ENCODE data around the gene HM13. TPM values are rescaled to one million over a fixed set of nuclear protein-coding genes. Genes with fewer than 3 reads are reported as not detected.

HM13 gene
- polyA plus RNA-seq, 2 of the 4 experiments (the other 2 are of a cell fraction) = 164 to 178 TPM

GRCh38 chr20:31475472-31476293 is 38.6 kb upstream of the HM13 start:
- Histone ChIP-seq H3K4me3 (0 out of 3 replicates have a peak overlapping the region, but pooled peaks have one; percentile 23), H3K4me1 (peaks cover 8% of the 10 kb centered on the region; the same call in 2 of the 3 replicates), H3K4me2 (peak overlapping the region; percentile 58), H3K27ac (no peak overlapping the region; a peak in 1 of 6 replicates), H3K9me3 (no peaks in the 10 kb centered on the region)
- CTCF ChIA-PET = interaction anchor here (0.6 to 2.9 kb wide), 4 partner anchors 12 to 137 kb away, joined by 3 to 12 read pairs (median 4); no protein-coding TSS in a partner anchor
- ATAC-seq = peak in 1 of 2 experiments; percentile 17; a peak in 2 of 6 replicates
- FAIRE-seq = no peak
- POLR2A ChIA-PET = no interaction called here
- TF ChIP-seq HOXB13 (CRISPR knock-in tag; IDR thresholded peaks at IDR 0.05; ENCODE audit: low read depth) (no peak), EHF (CRISPR knock-in tag; IDR thresholded peaks at IDR 0.05) (no peak), EHMT2 (IDR thresholded peaks at IDR 0.05; ENCODE audit: low read depth) (no peak), JUNB (IDR thresholded peaks at IDR 0.05) (no peak), RARB (CRISPR knock-in tag; IDR thresholded peaks at IDR 0.05) (no peak), NR3C1 (IDR thresholded peaks at IDR 0.05) (no peak), FOSB (CRISPR knock-in tag; IDR thresholded peaks at IDR 0.05) (no peak), NFE2L2 (conservative IDR thresholded peaks at IDR 0.05; ENCODE audit: low read length) (no peak), ZSCAN20 (CRISPR knock-in tag; IDR thresholded peaks at IDR 0.05) (no peak), RAD21 (conservative IDR thresholded peaks at IDR 0.05 in 1 of 2, IDR thresholded peaks at IDR 0.05 in 1 of 2) (no peak), ESRRA (IDR thresholded peaks at IDR 0.05; ENCODE audit: borderline replicate concordance, low read length) (no peak), KDM1A (IDR thresholded peaks at IDR 0.05; ENCODE audit: low read depth) (no peak), PHF8 (IDR thresholded peaks at IDR 0.05; ENCODE audit: borderline replicate concordance, low read depth) (no peak), HEYL (CRISPR knock-in tag; IDR thresholded peaks at IDR 0.05) (no peak), FOXS1 (CRISPR knock-in tag; IDR thresholded peaks at IDR 0.05) (no peak), HMGXB4 (CRISPR knock-in tag; IDR thresholded peaks at IDR 0.05; ENCODE audit: borderline replicate concordance) (no peak), RNF2 (IDR thresholded peaks at IDR 0.05; ENCODE audit: borderline replicate concordance, low read depth) (no peak), CBX8 (IDR thresholded peaks at IDR 0.05) (no peak), MYC (IDR thresholded peaks at IDR 0.05; ENCODE audit: borderline replicate concordance, low read length) (no peak), JUN (IDR thresholded peaks at IDR 0.05) (no peak)
- 42% methylated on average over 23 of the region's 29 CpGs for WGBS (ENCODE audit: missing lambda C conversion rate)
- no peak for DNase-seq (ENCODE audit: low read depth in 1 of 2, low spot score in 1 of 2)

GRCh38 chr20:31476294-31476585 is 38.0 kb upstream of the HM13 start:
- WGBS (ENCODE audit: missing lambda C conversion rate) = 91% methylated on average over 6 of the region's 6 CpGs
- H3K4me3 ChIP-seq = no peak overlapping the region
- no peak overlapping the region for H3K4me2 ChIP-seq
- H3K27ac ChIP-seq = no peak overlapping the region
- no peak for DNase-seq (ENCODE audit: low read depth in 1 of 2, low spot score in 1 of 2)
- ChIA-PET CTCF (interaction anchor here (0.9 to 2.9 kb wide), 3 partner anchors 15 to 136 kb away, joined by 3 to 12 read pairs (median 4); no protein-coding TSS in a partner anchor), POLR2A (no interaction called here)
- peaks cover 8% of the 10 kb centered on the region; the same call in 2 of the 3 replicates for H3K4me1 ChIP-seq
- ATAC-seq = no peak
- no peaks in the 10 kb centered on the region for H3K9me3 ChIP-seq
- FAIRE-seq = no peak
- TF ChIP-seq REST (IDR thresholded peaks at IDR 0.05) (no peak), POLR2A (IDR thresholded peaks at IDR 0.05; ENCODE audit: low read length) (no peak), CBX8 (IDR thresholded peaks at IDR 0.05) (no peak), JUN (IDR thresholded peaks at IDR 0.05) (no peak), USF2 (IDR thresholded peaks at IDR 0.05) (no peak), GATA3 (IDR thresholded peaks at IDR 0.05; ENCODE audit: borderline replicate concordance) (no peak), RFX5 (IDR thresholded peaks at IDR 0.05) (no peak), E2F6 (IDR thresholded peaks at IDR 0.05; ENCODE audit: borderline replicate concordance, low read depth) (no peak), BCL3 (IDR thresholded peaks at IDR 0.05) (no peak), MAX (IDR thresholded peaks at IDR 0.05) (no peak), CBX2 (IDR thresholded peaks at IDR 0.05; ENCODE audit: borderline replicate concordance, low read depth) (no peak)

Measured in A549 (cell line).